Caco-2 (cell line): Measurements from ENCODE around the gene NOLC1. TPM values are rescaled to one million over a fixed set of nuclear protein-coding genes. Genes with fewer than 3 reads are reported as not detected.

Experiments used
- BruUV-seq: library from RNA; stranded (reverse); fragments of 400-500 nt; replicated peaks from 2 replicates; lab custom pipeline; 2021; lab: Mats Ljungman, UMichigan
- CTCF ChIA-PET: fragments of 300-600 bp; sonication (Branson Sonifier 250); formaldehyde crosslinking; loops from one replicate; lab custom pipeline; 2022; ENCODE audit warnings: antibody characterized with exemption; lab: Charles Lee
- POLR2A ChIA-PET: fragments of 300-600 bp; sonication (Branson Sonifier 250); formaldehyde crosslinking; loops from one replicate; lab custom pipeline; 2022; ENCODE audit warnings: antibody characterized with exemption; lab: Charles Lee
- DNase-seq, 2 experiments: peaks; one replicate each; pipeline versions ENCODE4 v3.0.0 to v3.0.0-alpha.2; 2020 to 2022
- H3K27me3 ChIP-seq: replicated peaks from 2 replicates; pipeline ENCODE4 v1.6.0; 2011; ENCODE audit warnings: low read length; ENCODE audit not compliant: control insufficient read depth, insufficient read depth
- H3K36me3 ChIP-seq: 2 replicates; pipeline ENCODE4 v1.5.1; 2011; ENCODE audit warnings: low read length; ENCODE audit not compliant: control insufficient read depth, insufficient read depth
- H3K4me1 ChIP-seq: fragments of 250-450 bp; sonication (Bioruptor Pico); 2 replicates; pipeline ENCODE4 v1.5.1; 2020; ENCODE audit warnings: mild to moderate bottlenecking
- H3K4me3 ChIP-seq: 2 replicates; pipeline ENCODE4 v1.5.1; 2011; ENCODE audit warnings: low read depth, mild to moderate bottlenecking, control low read depth, low read length
- H3K9me3 ChIP-seq: fragments of 250-450 bp; sonication (Bioruptor Pico); 2 replicates; pipeline ENCODE4 v1.5.1; 2020; ENCODE audit warnings: mild to moderate bottlenecking, moderate library complexity
- H3K27ac Mint-ChIP-seq: one replicate; pipeline ENCODE4 v1.8.0; 2022; ENCODE audit warnings: mixed read lengths; ENCODE audit not compliant: unreplicated experiment
- H3K27me3 Mint-ChIP-seq: one replicate; pipeline ENCODE4 v1.8.0; 2022; ENCODE audit warnings: mixed read lengths; ENCODE audit not compliant: insufficient read depth, unreplicated experiment
- H3K36me3 Mint-ChIP-seq: one replicate; pipeline ENCODE4 v1.8.0; 2022; ENCODE audit warnings: mild to moderate bottlenecking, mixed read lengths; ENCODE audit not compliant: insufficient read depth, unreplicated experiment
- H3K4me1 Mint-ChIP-seq: one replicate; pipeline ENCODE4 v1.8.0; 2022; ENCODE audit warnings: low read depth, mixed read lengths; ENCODE audit not compliant: unreplicated experiment
- H3K4me3 Mint-ChIP-seq: one replicate; pipeline ENCODE4 v1.8.0; 2022; ENCODE audit warnings: mild to moderate bottlenecking, moderate library complexity, mixed read lengths; ENCODE audit not compliant: unreplicated experiment
- H3K9me3 Mint-ChIP-seq: one replicate; pipeline ENCODE4 v1.8.0; 2022; ENCODE audit warnings: mixed read lengths; ENCODE audit not compliant: unreplicated experiment
- intact Hi-C: fragments of 100-400 bp; cut with micrococcal nuclease; formaldehyde crosslinking; loops from one replicate; pipeline ENCODE4 v1.10.0; 2022; ENCODE audit not compliant: unreplicated experiment
- total RNA-seq: library from RNA; stranded (reverse); gene quantifications from 2 replicates; pipeline ENCODE4 v1.2.3, GENCODE V29; 2022
- TF ChIP-seq, protein P1 (sequence below), 2 experiments: fragments of 200-600 bp in 1 of 2; IDR thresholded peaks; 1 replicate in 1 of 2; 2 replicates in 1 of 2; pipeline versions ENCODE4 v1.5.1 to v1.8.0; 2011 to 2022; ENCODE audit warnings: antibody characterized with exemption in 1 of 2, control low read depth in 1 of 2, inconsistent platforms in 1 of 2, low read depth in 1 of 2, low read length in 1 of 2, mild to moderate bottlenecking in 1 of 2, moderate library complexity in 1 of 2; ENCODE audit not compliant: insufficient read depth in 1 of 2, severe bottlenecking in 1 of 2, unreplicated experiment in 1 of 2

The NOLC1 gene
- total RNA-seq, 1 experiment from 2014 or later = 137 TPM

DNA sequence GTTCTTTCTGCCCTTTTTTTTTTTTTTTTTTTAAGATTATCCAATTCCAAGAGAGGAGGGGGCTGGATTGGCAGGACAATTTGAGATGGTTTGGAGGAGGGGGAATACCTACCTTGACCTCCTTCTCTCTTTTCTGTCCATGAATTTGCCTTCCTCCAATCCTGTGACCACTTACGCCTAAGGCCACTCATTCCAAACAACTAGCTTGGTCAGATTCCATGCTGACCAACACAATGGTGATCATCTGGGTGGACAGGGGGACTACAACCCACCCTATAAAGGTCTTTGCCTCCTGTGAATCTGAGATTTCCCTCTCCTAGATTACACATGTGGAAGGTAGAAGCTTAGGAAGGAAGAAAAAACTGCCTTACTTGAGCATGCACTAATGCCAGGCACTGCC is 29.7 kb upstream of the NOLC1 start:
- H3K36me3 Mint-ChIP-seq = no peaks in the 10 kb centered on the region
- Histone ChIP-seq H3K4me3 (no peak overlapping the region), H3K36me3 (no peaks in the 10 kb centered on the region), H3K27me3 (no peaks in the 10 kb centered on the region), H3K4me1 (peaks cover 29% of the 10 kb centered on the region; the same call in 1 of the 2 replicates), H3K9me3 (no peaks in the 10 kb centered on the region)
- no peak overlapping the region for H3K4me3 Mint-ChIP-seq
- no peaks in the 10 kb centered on the region for H3K27me3 Mint-ChIP-seq
- DNase-seq = no peak
- TF ChIP-seq, protein P1, sequence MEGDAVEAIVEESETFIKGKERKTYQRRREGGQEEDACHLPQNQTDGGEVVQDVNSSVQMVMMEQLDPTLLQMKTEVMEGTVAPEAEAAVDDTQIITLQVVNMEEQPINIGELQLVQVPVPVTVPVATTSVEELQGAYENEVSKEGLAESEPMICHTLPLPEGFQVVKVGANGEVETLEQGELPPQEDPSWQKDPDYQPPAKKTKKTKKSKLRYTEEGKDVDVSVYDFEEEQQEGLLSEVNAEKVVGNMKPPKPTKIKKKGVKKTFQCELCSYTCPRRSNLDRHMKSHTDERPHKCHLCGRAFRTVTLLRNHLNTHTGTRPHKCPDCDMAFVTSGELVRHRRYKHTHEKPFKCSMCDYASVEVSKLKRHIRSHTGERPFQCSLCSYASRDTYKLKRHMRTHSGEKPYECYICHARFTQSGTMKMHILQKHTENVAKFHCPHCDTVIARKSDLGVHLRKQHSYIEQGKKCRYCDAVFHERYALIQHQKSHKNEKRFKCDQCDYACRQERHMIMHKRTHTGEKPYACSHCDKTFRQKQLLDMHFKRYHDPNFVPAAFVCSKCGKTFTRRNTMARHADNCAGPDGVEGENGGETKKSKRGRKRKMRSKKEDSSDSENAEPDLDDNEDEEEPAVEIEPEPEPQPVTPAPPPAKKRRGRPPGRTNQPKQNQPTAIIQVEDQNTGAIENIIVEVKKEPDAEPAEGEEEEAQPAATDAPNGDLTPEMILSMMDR (IDR thresholded peaks at IDR 0.05; ENCODE audit: insufficient read depth in 1 of 2, low read depth in 1 of 2, low read length in 1 of 2, severe bottlenecking in 1 of 2, unreplicated experiment in 1 of 2) = no peak
- no peaks in the 10 kb centered on the region for H3K9me3 Mint-ChIP-seq
- no peak overlapping the region for H3K27ac Mint-ChIP-seq
- POLR2A ChIA-PET = no interaction called here
- peaks cover 17% of the 10 kb centered on the region for H3K4me1 Mint-ChIP-seq
- BruUV-seq = no TSS peak
- CTCF ChIA-PET = no interaction called here
- intact Hi-C loops = no loop called here

GRCh38 chr10:102123223-102123622 is 29.0 kb upstream of the NOLC1 start:
- POLR2A ChIA-PET = interaction anchor here (0.7 kb wide), 1 partner anchor 37 kb away, joined by 3 read pairs; no protein-coding TSS in a partner anchor
- no peak for DNase-seq
- Mint-ChIP-seq H3K27ac (no peak overlapping the region), H3K27me3 (no peaks in the 10 kb centered on the region), H3K36me3 (no peaks in the 10 kb centered on the region), H3K4me3 (no peak overlapping the region), H3K4me1 (peaks cover 17% of the 10 kb centered on the region), H3K9me3 (no peaks in the 10 kb centered on the region)
- Histone ChIP-seq H3K27me3 (no peaks in the 10 kb centered on the region), H3K9me3 (no peaks in the 10 kb centered on the region), H3K36me3 (no peaks in the 10 kb centered on the region), H3K4me1 (peaks cover 33% of the 10 kb centered on the region; the same call in 1 of the 2 replicates), H3K4me3 (no peak overlapping the region)
- CTCF ChIA-PET = no interaction called here
- TF ChIP-seq, protein P1 (IDR thresholded peaks at IDR 0.05; ENCODE audit: insufficient read depth in 1 of 2, low read depth in 1 of 2, low read length in 1 of 2, severe bottlenecking in 1 of 2, unreplicated experiment in 1 of 2) = no peak
- no TSS peak for BruUV-seq
- intact Hi-C loops = no loop called here

- TF ChIP-seq, protein P1 (IDR thresholded peaks at IDR 0.05; ENCODE audit: insufficient read depth in 1 of 2, low read depth in 1 of 2, low read length in 1 of 2, severe bottlenecking in 1 of 2, unreplicated experiment in 1 of 2) = no peak
- DNase-seq = no peak
- no peaks in the 10 kb centered on the region for H3K27me3 ChIP-seq
- intact Hi-C loops = loop anchor here (1.0 to 5.0 kb wide), 6 partner anchors 11 to 95 kb away; partner anchors contain the start of genes ELOVL3, HPS6, LDB1 and NOLC1
- H3K9me3 Mint-ChIP-seq = no peaks in the 10 kb centered on the region
- CTCF ChIA-PET = no interaction called here
- H3K36me3 Mint-ChIP-seq = peaks cover 38% of the 10 kb centered on the region
- no peak overlapping the region for H3K4me3 ChIP-seq
- no peaks in the 10 kb centered on the region for H3K36me3 ChIP-seq
- H3K4me1 ChIP-seq = peaks cover 16% of the 10 kb centered on the region
- no TSS peak for BruUV-seq
- H3K4me1 Mint-ChIP-seq = peaks cover 11% of the 10 kb centered on the region
- POLR2A ChIA-PET = no interaction called here
- peak overlapping the region; percentile 94 for H3K4me3 Mint-ChIP-seq
- H3K9me3 ChIP-seq = no peaks in the 10 kb centered on the region
- no peaks in the 10 kb centered on the region for H3K27me3 Mint-ChIP-seq
- H3K27ac Mint-ChIP-seq = no peak overlapping the region
Observed at GRCh38 chr10:102131286-102132170, 20.7 kb upstream of the NOLC1 start.
